Thyroid gland (tissue), 4 donors: ENCODE measurements around the gene SIVA1. TPM values are rescaled to one million over a fixed set of nuclear protein-coding genes. Genes with fewer than 3 reads are reported as not detected.
"Not testable (repeated sequence)": the region's sequence is repeated elsewhere in the genome, so short reads cannot be mapped to it uniquely, and the experiment has no call there.

ENCODE experiments used
- DNase-seq, 2 donors: peaks; one replicate each; pipeline ENCODE4 v3.0.0-alpha.2; 2019
- H3K27ac ChIP-seq, 3 donors: fragments of 200-600 bp; sonication (generic); 1 replicate in 2 of 3; 2 replicates in 1 of 3; pipeline ENCODE4 v1.5.1; 2016 to 2019; ENCODE audit warnings: mild to moderate bottlenecking in 1 of 3, moderate library complexity in 1 of 3
- H3K27me3 ChIP-seq: fragments of 200-600 bp; sonication (generic); one replicate; pipeline ENCODE4 v1.5.1; 2019
- H3K36me3 ChIP-seq, 2 donors: fragments of 200-600 bp; sonication (generic); one replicate each; pipeline ENCODE4 v1.5.1; 2016 to 2019
- H3K4me1 ChIP-seq, 2 donors: fragments of 200-600 bp; sonication (generic); one replicate each; pipeline ENCODE4 v1.5.1; 2017 to 2019
- H3K4me3 ChIP-seq, 3 donors: fragments of 200-600 bp; sonication (generic); replicated peaks in 1 of 3; 1 replicate in 2 of 3; 2 replicates in 1 of 3; pipeline ENCODE4 v1.5.1; 2016; ENCODE audit warnings: mild to moderate bottlenecking in 1 of 3
- H3K9me3 ChIP-seq: fragments of 200-600 bp; sonication (generic); one replicate; pipeline ENCODE4 v1.5.1; 2017
- CTCF ChIP-seq, 6 experiments: fragments of 200-600 bp in 3 of 6; fragments of 450-650 bp in 3 of 6; sonication (generic) in 3 of 6; IDR thresholded peaks; one replicate each; pipeline ENCODE4 v1.5.1; 2016 to 2019; ENCODE audit warnings: antibody characterized with exemption in 6 of 6, mild to moderate bottlenecking in 2 of 6, inconsistent platforms in 1 of 6, moderate library complexity in 1 of 6
- POLR2A ChIP-seq, 2 donors: fragments of 450-650 bp; IDR thresholded peaks; one replicate each; pipeline ENCODE4 v1.6.1; 2017; ENCODE audit warnings: antibody characterized with exemption in 2 of 2, mild to moderate bottlenecking in 2 of 2, moderate library complexity in 1 of 2
- WGBS, 2 donors: methylation state at CpG; one replicate each; pipeline ENCODE4 v1.1.5; 2017; 5-methylcytosine and 5-hydroxymethylcytosine counted together
- intact Hi-C: fragments of 100-400 bp; cut with DNase I; formaldehyde crosslinking; loops from one replicate; pipeline ENCODE4 v1.15.1; 2023
- total RNA-seq, 4 donors: library from RNA; depleted of rRNA; stranded (reverse); fragments of >200 nt; gene quantifications; one replicate each; pipeline ENCODE4 v1.2.3, GENCODE V29; 2016

Gene SIVA1
- total RNA-seq, 4 donors from 2014 or later: 137 to 388 (median 239) TPM

GRCh38 chr14:104728631-104729030 lies 24.3 kb upstream of the SIVA1 start:
- peaks cover 21 to 41% of the 10 kb centered on the region in 2 donors for H3K4me1 ChIP-seq
- 89 to 90% methylated on average over 13 to 16 of the region's 17 CpGs for WGBS, 2 donors

DNA sequence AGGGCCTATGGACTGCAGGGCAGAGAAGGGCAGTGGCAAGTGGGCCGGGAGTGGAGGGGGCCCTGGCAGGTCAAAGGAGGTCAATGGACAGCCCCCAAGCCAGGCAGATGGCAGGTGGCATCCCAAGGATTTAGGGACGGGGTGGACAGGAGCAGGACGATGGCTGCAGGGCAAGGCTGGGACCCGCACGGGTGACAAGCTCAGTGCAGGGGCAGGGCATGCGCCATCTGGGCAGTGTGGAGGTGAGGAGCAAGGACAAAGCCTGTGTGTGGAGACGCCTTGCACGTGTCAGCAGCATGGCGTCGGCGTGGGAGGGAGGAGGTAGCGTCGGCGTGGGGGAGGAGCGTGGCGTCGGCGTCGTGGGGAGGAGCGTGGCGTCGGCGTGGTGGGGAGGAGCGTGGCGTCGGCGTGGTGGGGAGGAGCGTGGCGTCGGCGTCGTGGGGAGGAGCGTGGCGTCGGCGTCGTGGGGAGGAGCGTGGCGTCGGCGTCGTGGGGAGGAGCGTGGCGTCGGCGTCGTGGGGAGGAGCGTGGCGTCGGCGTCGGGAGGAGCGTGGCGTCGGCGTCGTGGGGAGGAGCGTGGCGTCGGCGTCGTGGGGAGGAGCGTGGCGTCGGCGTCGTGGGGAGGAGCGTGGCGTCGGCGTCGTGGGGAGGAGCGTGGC lies 23.6 kb upstream of the SIVA1 start:
- DNase-seq, H3K27me3 ChIP-seq, intact Hi-C loops, H3K27ac ChIP-seq, H3K4me3 ChIP-seq, H3K9me3 ChIP-seq, H3K36me3 ChIP-seq: not testable (repeated sequence)
- 92% methylated on average over 23 to 31 of the region's 73 CpGs for WGBS, 2 donors
- peaks cover 18 to 40% of the 10 kb centered on the region in 2 donors for H3K4me1 ChIP-seq

More at GRCh38 chr14:104728631-104729030, 24.3 kb upstream of the SIVA1 start:
- H3K27ac ChIP-seq: no peak overlapping the region
- no peak overlapping the region for H3K4me3 ChIP-seq
- intact Hi-C loops: no loop called here
- no peak for DNase-seq
- no peak for TF ChIP-seq POLR2A (IDR thresholded peaks at IDR 0.05)
- no peak for TF ChIP-seq CTCF (IDR thresholded peaks at IDR 0.05)
- H3K27me3 ChIP-seq: no peaks in the 10 kb centered on the region
- no peaks in the 10 kb centered on the region for H3K9me3 ChIP-seq
- no peaks in the 10 kb centered on the region for H3K36me3 ChIP-seq

GRCh38 chr14:104729835-104730181 lies 23.1 kb upstream of the SIVA1 start:
- DNase-seq: no peak
- H3K27me3 ChIP-seq: no peaks in the 10 kb centered on the region
- H3K36me3 ChIP-seq: no peaks in the 10 kb centered on the region
- TF ChIP-seq POLR2A (IDR thresholded peaks at IDR 0.05) (no peak), CTCF (IDR thresholded peaks at IDR 0.05) (no peak)
- 91 to 93% methylated on average over 16 of the region's 16 CpGs for WGBS, 2 donors
- H3K4me3 ChIP-seq: no peak overlapping the region
- intact Hi-C loops: no loop called here
- no peaks in the 10 kb centered on the region for H3K9me3 ChIP-seq
- H3K27ac ChIP-seq: no peak overlapping the region
- H3K4me1 ChIP-seq: peaks cover 13 to 35% of the 10 kb centered on the region in 2 donors

DNA sequence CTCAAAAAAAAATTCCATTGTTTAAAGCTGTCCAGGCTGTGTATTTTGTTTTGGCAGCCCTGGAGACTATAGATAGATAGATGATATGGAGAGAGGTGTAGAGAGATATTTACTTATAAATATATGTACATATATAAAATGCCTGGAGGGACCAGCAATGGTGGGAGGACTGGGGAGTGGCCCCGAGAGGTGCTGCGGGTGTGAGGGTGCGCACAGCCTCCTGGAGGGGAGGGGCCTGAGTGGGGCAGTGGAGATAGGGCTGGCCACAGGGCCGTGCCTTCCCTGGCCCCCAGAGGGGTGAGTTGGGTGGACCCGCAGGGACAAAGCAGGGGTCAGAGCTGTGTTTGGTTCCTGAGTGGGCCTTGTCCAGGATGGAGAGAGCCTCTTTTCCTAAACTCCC lies 22.5 kb upstream of the SIVA1 start:
- H3K4me1 ChIP-seq: peaks cover 11 to 35% of the 10 kb centered on the region in 2 donors
- no peak overlapping the region for H3K27ac ChIP-seq
- no peaks in the 10 kb centered on the region for H3K9me3 ChIP-seq
- H3K27me3 ChIP-seq: no peaks in the 10 kb centered on the region
- DNase-seq: no peak
- no peak for TF ChIP-seq POLR2A (IDR thresholded peaks at IDR 0.05)
- no peak overlapping the region for H3K4me3 ChIP-seq
- WGBS, 2 donors: 86 to 87% methylated on average over 5 of the region's 5 CpGs
- intact Hi-C loops: no loop called here
- H3K36me3 ChIP-seq: no peaks in the 10 kb centered on the region

- no peaks in the 10 kb centered on the region for H3K9me3 ChIP-seq
- H3K4me1 ChIP-seq: peaks cover 11 to 41% of the 10 kb centered on the region in 2 donors
- DNase-seq: no peak
- 86 to 92% methylated on average over 12 to 14 of the region's 18 CpGs for WGBS, 2 donors
- H3K36me3 ChIP-seq: no peaks in the 10 kb centered on the region
- intact Hi-C loops: no loop called here
- H3K27ac ChIP-seq: peak overlapping the region in 2 of 3 donors; percentile 46 to 60
- no peaks in the 10 kb centered on the region for H3K27me3 ChIP-seq
- H3K4me3 ChIP-seq: no peak overlapping the region
- TF ChIP-seq CTCF (IDR thresholded peaks at IDR 0.05): peak in 1 of 6 experiments; percentile 16
- no peak for TF ChIP-seq POLR2A (IDR thresholded peaks at IDR 0.05)
Observed at GRCh38 chr14:104731320-104732294, 21.3 kb upstream of the SIVA1 start.
